ENCODE data around the gene ZBTB20. TPM values are rescaled to one million over a fixed set of nuclear protein-coding genes. Genes with fewer than 3 reads are reported as not detected.

The ZBTB20 gene
- total and polyA plus RNA-seq, 7 donors: under 0.01 to 113 (median 58.6) TPM

DNA sequence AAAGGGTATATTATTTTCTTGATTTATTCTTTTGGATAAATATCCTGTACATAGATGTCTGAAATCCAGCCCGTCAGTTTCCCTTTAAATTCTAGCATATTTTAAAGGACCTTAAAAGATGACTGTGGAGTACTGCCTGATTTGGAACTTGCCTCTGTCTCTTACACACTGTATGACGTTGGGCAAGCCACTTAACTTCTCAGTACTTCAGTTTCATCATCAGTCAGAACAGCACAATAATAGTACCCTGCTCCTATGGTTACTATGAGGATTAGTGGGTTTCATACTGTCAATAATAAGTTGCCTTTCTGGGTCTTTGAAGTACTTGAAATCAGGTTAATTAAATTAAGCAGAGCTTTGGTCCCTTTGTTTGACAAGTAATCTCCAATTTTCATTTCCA lies 479.0 kb downstream of the ZBTB20 start:
- 80 to 89% methylated on average over 2 of the region's 2 CpGs for WGBS, 2 donors
- Histone ChIP-seq H3K4me3 (no peak overlapping the region), H3K4me1 (peaks cover 0 to 32% (median 8%) of the 10 kb centered on the region in 4 donors), H3K27me3 (no peaks in the 10 kb centered on the region), H3K36me3 (no peaks in the 10 kb centered on the region), H3K9me3 (no peaks in the 10 kb centered on the region), H3K27ac (no peak overlapping the region)
- no peak for TF ChIP-seq POLR2A (IDR thresholded peaks at IDR 0.05)
- TF ChIP-seq, protein P1, sequence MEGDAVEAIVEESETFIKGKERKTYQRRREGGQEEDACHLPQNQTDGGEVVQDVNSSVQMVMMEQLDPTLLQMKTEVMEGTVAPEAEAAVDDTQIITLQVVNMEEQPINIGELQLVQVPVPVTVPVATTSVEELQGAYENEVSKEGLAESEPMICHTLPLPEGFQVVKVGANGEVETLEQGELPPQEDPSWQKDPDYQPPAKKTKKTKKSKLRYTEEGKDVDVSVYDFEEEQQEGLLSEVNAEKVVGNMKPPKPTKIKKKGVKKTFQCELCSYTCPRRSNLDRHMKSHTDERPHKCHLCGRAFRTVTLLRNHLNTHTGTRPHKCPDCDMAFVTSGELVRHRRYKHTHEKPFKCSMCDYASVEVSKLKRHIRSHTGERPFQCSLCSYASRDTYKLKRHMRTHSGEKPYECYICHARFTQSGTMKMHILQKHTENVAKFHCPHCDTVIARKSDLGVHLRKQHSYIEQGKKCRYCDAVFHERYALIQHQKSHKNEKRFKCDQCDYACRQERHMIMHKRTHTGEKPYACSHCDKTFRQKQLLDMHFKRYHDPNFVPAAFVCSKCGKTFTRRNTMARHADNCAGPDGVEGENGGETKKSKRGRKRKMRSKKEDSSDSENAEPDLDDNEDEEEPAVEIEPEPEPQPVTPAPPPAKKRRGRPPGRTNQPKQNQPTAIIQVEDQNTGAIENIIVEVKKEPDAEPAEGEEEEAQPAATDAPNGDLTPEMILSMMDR (IDR thresholded peaks at IDR 0.05): no peak
- no peak for TF ChIP-seq EP300 (IDR thresholded peaks at IDR 0.05)
- no peak for TF ChIP-seq POLR2AphosphoS5 (IDR thresholded peaks at IDR 0.05)
- intact Hi-C loops (cut with DNase I): no loop called here
- no peak for DNase-seq

DNA sequence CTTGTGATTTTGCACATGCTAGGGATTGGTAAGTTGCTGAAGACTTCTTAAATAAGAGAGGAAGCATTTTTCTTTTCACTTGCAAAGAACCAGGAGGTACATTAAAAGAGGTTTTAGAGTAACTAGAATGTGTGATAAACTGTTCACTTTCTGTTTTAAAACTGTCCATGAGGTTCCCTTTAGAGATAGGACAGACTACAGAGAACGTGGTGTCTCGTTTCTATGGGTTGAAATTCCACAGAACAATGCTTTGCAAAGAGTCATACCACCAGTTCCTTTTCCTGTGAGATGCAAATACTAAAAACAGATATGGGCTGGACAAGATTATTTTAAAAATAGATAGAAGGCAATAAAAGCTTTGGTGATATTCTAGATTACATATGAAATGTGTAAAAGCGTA lies 480.5 kb downstream of the ZBTB20 start:
- peak overlapping the region in 1 of 4 donors; percentile 12 for H3K27ac ChIP-seq
- WGBS, 2 donors: 74 to 93% methylated on average over 3 of the region's 3 CpGs
- no peak for TF ChIP-seq EP300 (IDR thresholded peaks at IDR 0.05)
- TF ChIP-seq, protein P1 (IDR thresholded peaks at IDR 0.05): no peak
- no peak for TF ChIP-seq POLR2AphosphoS5 (IDR thresholded peaks at IDR 0.05)
- no peak for TF ChIP-seq POLR2A (IDR thresholded peaks at IDR 0.05)
- no peak overlapping the region for H3K4me3 ChIP-seq
- intact Hi-C loops (cut with DNase I): no loop called here
- no peaks in the 10 kb centered on the region for H3K36me3 ChIP-seq
- H3K9me3 ChIP-seq: no peaks in the 10 kb centered on the region
- DNase-seq: no peak
- H3K4me1 ChIP-seq: peaks cover 0 to 32% (median 8%) of the 10 kb centered on the region in 4 donors
- H3K27me3 ChIP-seq: no peaks in the 10 kb centered on the region

DNA sequence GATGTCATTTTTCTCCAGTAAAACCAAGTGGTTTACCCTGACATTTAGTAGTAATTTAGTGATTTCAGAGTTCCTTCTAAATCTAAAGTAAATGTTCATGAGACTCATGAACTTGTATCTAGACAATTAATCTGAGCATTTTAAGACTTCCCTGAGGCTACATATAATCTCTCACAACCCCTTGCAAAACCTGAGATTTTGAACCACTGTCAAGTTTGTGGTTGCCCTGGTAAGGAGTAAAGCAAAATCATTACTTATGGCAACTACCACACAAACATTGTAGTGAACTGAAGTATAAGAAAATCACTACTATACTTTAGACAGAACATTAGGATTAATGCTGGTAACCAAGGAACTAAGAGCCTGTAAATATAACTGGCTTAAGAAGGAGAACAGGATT lies 483.1 kb downstream of the ZBTB20 start:
- Histone ChIP-seq H3K9me3 (no peaks in the 10 kb centered on the region), H3K27ac (no peak overlapping the region), H3K27me3 (no peaks in the 10 kb centered on the region), H3K4me1 (peaks cover 0 to 40% (median 23%) of the 10 kb centered on the region in 4 donors), H3K36me3 (no peaks in the 10 kb centered on the region), H3K4me3 (no peak overlapping the region)
- intact Hi-C loops (cut with DNase I): no loop called here
- DNase-seq: no peak
- TF ChIP-seq EP300 (IDR thresholded peaks at IDR 0.05) (no peak), POLR2A (IDR thresholded peaks at IDR 0.05) (no peak)

DNA sequence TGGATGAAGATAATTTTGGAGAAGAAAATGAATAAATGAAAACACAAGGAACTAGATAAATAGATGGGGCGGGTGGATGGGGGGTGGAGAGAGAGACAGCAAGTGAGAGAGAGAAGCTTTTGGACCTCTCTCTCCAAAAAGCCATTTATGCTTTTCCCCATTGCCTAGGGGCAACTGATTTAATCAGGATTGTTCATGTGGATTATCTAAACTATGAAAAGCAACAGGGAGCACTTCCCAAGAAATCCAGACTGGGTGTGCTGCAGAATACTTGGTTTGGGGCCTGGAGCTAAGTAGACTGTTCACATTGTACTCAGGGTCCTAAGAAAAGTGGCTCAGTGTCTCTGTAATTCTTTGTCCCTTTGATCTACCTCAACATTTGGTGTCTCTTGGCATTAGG lies 486.3 kb downstream of the ZBTB20 start:
- Histone ChIP-seq H3K9me3 (no peaks in the 10 kb centered on the region), H3K4me1 (peaks cover 0 to 30% (median 18%) of the 10 kb centered on the region in 4 donors), H3K36me3 (no peaks in the 10 kb centered on the region), H3K4me3 (no peak overlapping the region), H3K27ac (peak overlapping the region; percentile 47 to 67 (median 60)), H3K27me3 (no peaks in the 10 kb centered on the region)
- intact Hi-C loops (cut with DNase I): no loop called here
- DNase-seq: no peak
- WGBS, 2 donors: 88 to 91% methylated on average over 1 of the region's 1 CpG
- TF ChIP-seq POLR2AphosphoS5 (IDR thresholded peaks at IDR 0.05): no peak
- TF ChIP-seq, protein P1 (IDR thresholded peaks at IDR 0.05): no peak
- no peak for TF ChIP-seq EP300 (IDR thresholded peaks at IDR 0.05)
- TF ChIP-seq POLR2A (IDR thresholded peaks at IDR 0.05): no peak

DNA sequence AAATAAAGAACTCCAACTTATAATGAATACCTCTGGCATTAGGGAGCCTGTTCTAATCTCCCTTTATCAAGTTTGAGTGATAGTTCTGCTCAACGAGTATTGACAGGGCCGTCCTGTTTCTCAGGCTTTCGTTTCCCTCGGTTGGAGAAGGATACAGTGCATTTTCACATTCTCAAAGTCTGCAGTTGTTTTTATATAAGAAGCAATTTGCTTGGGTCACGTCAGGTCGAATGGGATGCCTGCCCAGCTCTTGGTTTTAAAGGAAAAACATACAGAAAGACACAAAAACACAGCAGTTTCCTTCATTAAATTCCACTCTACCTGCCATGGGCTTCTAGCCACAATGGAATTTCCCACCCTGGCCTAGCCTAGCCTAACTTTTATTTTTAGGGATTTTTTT lies 487.0 kb downstream of the ZBTB20 start:
- Histone ChIP-seq H3K27me3 (no peaks in the 10 kb centered on the region), H3K36me3 (no peaks in the 10 kb centered on the region), H3K9me3 (no peaks in the 10 kb centered on the region), H3K27ac (peak overlapping the region; percentile 47 to 67 (median 60)), H3K4me1 (peaks cover 0 to 30% (median 18%) of the 10 kb centered on the region in 4 donors), H3K4me3 (peak overlapping the region in 2 of 4 donors; percentile 6 to 14)
- WGBS, 2 donors: 13 to 50% methylated on average over 6 of the region's 6 CpGs
- TF ChIP-seq POLR2AphosphoS5 (IDR thresholded peaks at IDR 0.05) (no peak), EP300 (IDR thresholded peaks at IDR 0.05) (no peak), POLR2A (IDR thresholded peaks at IDR 0.05) (no peak)
- TF ChIP-seq, protein P1 (IDR thresholded peaks at IDR 0.05): no peak
- intact Hi-C loops (cut with DNase I): no loop called here
- DNase-seq: no peak
